Nephron progenitor cell (in vitro differentiated cells): ENCODE measurements around the gene SLC66A1.

Experiments
- DNase-seq: peaks from one replicate; pipeline ENCODE4 v3.0.0; 2021
- H3K27ac Mint-ChIP-seq: 2 replicates; pipeline ENCODE4 v1.8.0; 2021; ENCODE audit warnings: mild to moderate bottlenecking, moderate library complexity, mixed read lengths
- H3K27me3 Mint-ChIP-seq: 2 replicates; pipeline ENCODE4 v1.8.0; 2021; ENCODE audit warnings: mild to moderate bottlenecking, low read depth, mixed read lengths; ENCODE audit not compliant: poor library complexity
- H3K36me3 Mint-ChIP-seq: 2 replicates; pipeline ENCODE4 v1.8.0; 2021; ENCODE audit warnings: low read depth, mixed read lengths
- H3K4me1 Mint-ChIP-seq: 2 replicates; pipeline ENCODE4 v1.8.0; 2021; ENCODE audit warnings: mixed read lengths
- H3K4me3 Mint-ChIP-seq: 2 replicates; pipeline ENCODE4 v1.8.0; 2021; ENCODE audit warnings: mild to moderate bottlenecking, moderate library complexity, mixed read lengths
- H3K9me3 Mint-ChIP-seq: 2 replicates; pipeline ENCODE4 v1.8.0; 2021; ENCODE audit warnings: mild to moderate bottlenecking, moderate library complexity, mixed read lengths
- TF ChIP-seq, protein P1 (sequence below): fragments of 200-600 bp; sonication (generic); IDR thresholded peaks from 2 replicates; pipeline ENCODE4 v1.5.0; 2021; ENCODE audit warnings: antibody characterized with exemption

The SLC66A1 gene

DNA sequence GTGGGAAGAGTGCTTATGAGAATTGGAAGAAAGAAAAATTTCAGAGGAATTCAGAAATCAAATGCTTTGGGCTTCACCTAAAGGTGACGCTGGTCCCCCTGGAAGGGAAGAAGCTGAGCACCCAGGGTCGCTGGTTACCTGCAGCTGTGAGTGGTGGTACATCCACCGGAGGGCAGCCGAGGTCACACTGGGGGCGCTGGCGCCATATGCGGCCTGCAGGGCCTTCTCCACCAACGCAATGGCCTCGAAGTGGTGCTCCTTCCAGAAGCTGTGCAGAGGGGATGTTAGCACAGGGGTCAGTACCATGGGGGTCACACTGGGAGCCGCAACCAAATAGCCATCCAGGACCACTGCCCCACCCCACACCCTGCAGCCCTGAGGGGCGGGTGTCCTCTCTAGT, 6.2 kb upstream of the SLC66A1 start:
- TF ChIP-seq, protein P1, sequence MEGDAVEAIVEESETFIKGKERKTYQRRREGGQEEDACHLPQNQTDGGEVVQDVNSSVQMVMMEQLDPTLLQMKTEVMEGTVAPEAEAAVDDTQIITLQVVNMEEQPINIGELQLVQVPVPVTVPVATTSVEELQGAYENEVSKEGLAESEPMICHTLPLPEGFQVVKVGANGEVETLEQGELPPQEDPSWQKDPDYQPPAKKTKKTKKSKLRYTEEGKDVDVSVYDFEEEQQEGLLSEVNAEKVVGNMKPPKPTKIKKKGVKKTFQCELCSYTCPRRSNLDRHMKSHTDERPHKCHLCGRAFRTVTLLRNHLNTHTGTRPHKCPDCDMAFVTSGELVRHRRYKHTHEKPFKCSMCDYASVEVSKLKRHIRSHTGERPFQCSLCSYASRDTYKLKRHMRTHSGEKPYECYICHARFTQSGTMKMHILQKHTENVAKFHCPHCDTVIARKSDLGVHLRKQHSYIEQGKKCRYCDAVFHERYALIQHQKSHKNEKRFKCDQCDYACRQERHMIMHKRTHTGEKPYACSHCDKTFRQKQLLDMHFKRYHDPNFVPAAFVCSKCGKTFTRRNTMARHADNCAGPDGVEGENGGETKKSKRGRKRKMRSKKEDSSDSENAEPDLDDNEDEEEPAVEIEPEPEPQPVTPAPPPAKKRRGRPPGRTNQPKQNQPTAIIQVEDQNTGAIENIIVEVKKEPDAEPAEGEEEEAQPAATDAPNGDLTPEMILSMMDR = no peak
- no peak overlapping the region for H3K27ac Mint-ChIP-seq
- no peaks in the 10 kb centered on the region for H3K27me3 Mint-ChIP-seq
- H3K36me3 Mint-ChIP-seq = peaks cover 72% of the 10 kb centered on the region
- peaks cover 16% of the 10 kb centered on the region for H3K4me1 Mint-ChIP-seq
- H3K9me3 Mint-ChIP-seq = no peaks in the 10 kb centered on the region
- DNase-seq = no peak
- H3K4me3 Mint-ChIP-seq = no peak overlapping the region

DNA sequence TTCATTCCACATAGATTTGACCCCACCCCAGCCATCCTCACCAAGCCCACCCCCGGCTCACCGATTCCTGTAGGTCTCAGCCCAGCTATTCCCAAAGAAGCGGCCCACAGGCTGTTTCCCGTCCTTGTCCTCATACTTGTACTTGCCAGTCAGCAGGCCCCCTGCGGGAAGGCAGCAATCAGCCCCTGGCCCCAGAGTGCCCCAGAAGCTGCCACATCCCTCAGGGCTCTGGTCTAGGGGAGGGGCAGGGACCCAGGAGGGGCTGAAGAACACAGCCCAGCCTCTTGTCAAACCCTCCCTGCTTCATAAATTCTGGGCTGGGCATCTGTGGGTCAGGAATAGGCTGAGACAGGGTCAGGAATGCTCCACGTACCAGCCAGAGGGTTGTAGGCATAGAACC, 5.2 kb upstream of the SLC66A1 start:
- H3K27ac Mint-ChIP-seq = no peak overlapping the region
- no peaks in the 10 kb centered on the region for H3K9me3 Mint-ChIP-seq
- TF ChIP-seq, protein P1 = no peak
- H3K36me3 Mint-ChIP-seq = peaks cover 63% of the 10 kb centered on the region
- H3K4me1 Mint-ChIP-seq = peaks cover 21% of the 10 kb centered on the region
- H3K4me3 Mint-ChIP-seq = no peak overlapping the region
- no peak for DNase-seq
- no peaks in the 10 kb centered on the region for H3K27me3 Mint-ChIP-seq

DNA sequence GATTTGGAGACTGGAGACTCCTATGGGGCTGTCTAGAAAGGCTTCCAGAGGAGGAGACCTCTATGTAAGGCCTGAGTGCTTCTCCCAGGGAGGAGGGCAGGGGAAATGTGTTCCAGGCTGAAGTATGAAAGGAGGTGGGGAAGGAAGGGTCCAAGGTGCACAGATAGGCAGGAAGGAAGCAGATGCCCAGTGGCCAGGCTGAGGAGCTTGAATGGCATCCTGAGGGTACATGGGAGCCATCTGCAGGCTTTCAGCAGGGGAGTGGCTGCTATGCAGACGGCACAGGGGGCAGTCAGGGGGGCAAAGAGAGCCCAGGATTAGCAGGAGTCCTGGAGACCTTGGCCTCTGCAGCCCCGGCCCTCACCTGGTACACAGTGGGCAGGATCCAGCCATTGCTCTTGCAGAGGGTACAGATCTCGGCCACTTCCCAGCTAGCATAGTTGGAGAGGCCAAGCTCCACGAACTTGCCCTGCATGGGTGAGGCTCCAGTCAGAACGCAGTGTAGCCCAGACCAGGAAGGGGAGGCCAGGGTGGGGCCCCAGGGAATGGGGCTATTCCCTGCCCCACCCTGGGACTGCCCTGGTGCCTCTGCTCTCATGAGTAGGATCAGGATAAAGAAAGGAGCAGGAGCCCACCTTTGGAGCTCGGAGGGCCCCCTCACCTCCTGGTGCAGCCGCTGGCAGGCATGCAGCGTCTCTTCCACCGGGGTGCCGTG, 4.2 kb upstream of the SLC66A1 start:
- Mint-ChIP-seq H3K27ac (peak overlapping the region; percentile 10), H3K27me3 (no peaks in the 10 kb centered on the region), H3K9me3 (no peaks in the 10 kb centered on the region), H3K36me3 (peaks cover 56% of the 10 kb centered on the region), H3K4me3 (no peak overlapping the region), H3K4me1 (peaks cover 25% of the 10 kb centered on the region)
- TF ChIP-seq, protein P1 = no peak
- DNase-seq = no peak

DNA sequence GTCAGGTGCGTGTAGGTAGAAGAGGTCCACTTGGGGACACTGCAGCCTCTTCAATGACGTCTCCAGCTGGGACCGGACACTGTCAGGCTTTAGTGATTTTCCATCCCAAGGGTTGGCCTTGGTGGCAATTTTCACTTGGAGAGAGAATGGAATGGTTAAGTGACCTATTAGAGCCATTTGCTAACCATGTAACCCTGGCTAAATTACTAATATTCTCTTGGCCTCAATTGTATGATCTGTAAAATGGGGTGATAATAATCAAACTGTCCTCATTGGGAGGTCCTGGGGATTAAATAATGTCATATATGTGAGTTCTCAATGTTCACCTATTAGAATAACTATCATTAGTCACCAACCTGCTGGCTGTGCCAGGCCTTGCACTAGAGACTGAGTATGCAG, 3.6 kb upstream of the SLC66A1 start:
- peaks cover 31% of the 10 kb centered on the region for H3K4me1 Mint-ChIP-seq
- no peak for DNase-seq

DNA sequence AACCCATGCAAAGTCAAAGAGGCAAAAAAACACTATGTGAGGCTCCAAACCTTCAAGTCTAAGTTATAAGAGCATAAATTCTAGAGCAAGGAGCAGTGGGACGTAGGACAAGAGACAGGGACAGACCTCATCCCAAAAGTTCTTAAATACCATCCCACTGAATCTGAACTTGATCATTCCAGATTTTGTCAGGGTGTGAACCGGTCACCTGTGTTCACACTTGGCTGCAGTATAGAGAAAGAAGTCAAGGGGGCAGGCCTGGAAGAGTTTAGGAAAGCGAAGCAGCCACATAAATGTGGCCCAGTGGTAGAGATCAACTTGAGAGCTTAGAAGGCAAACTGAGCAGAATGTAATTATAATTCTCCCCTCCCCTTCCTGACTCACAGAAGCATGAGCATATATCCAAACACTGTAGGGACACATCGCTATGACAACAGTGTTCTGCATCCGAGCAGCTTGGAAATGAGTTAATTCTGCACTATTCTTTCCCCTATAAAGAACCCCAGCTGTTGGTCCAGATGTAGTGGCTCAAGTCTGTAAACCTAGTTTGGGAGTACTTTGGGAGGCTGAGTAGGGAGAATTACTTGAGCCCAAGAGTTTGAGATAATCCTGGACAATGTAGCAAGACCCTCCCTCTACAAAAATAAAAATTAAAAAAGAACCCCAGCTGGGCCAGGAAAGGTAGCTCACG, 2.9 kb upstream of the SLC66A1 start:
- TF ChIP-seq, protein P1 = no peak
- Mint-ChIP-seq H3K4me1 (peaks cover 34% of the 10 kb centered on the region), H3K4me3 (no peak overlapping the region), H3K36me3 (peaks cover 44% of the 10 kb centered on the region), H3K9me3 (no peaks in the 10 kb centered on the region), H3K27me3 (no peaks in the 10 kb centered on the region), H3K27ac (peak overlapping the region; percentile 77)
- DNase-seq = no peak

More for the DNA sequence above, 3.6 kb upstream of the SLC66A1 start:
- Mint-ChIP-seq H3K36me3 (peaks cover 52% of the 10 kb centered on the region), H3K27me3 (no peaks in the 10 kb centered on the region), H3K4me3 (no peak overlapping the region), H3K27ac (peak overlapping the region; percentile 77), H3K9me3 (no peaks in the 10 kb centered on the region)
- TF ChIP-seq, protein P1 = no peak
